NCI-H2171 (cell line): ENCODE measurements around the gene DDC.

ENCODE experiments used
- DNase-seq: peaks from one replicate; lab custom pipeline; 2025; lab: John Stamatoyannopoulos, UW

The DDC gene, protein sequence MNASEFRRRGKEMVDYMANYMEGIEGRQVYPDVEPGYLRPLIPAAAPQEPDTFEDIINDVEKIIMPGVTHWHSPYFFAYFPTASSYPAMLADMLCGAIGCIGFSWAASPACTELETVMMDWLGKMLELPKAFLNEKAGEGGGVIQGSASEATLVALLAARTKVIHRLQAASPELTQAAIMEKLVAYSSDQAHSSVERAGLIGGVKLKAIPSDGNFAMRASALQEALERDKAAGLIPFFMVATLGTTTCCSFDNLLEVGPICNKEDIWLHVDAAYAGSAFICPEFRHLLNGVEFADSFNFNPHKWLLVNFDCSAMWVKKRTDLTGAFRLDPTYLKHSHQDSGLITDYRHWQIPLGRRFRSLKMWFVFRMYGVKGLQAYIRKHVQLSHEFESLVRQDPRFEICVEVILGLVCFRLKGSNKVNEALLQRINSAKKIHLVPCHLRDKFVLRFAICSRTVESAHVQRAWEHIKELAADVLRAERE

DNA sequence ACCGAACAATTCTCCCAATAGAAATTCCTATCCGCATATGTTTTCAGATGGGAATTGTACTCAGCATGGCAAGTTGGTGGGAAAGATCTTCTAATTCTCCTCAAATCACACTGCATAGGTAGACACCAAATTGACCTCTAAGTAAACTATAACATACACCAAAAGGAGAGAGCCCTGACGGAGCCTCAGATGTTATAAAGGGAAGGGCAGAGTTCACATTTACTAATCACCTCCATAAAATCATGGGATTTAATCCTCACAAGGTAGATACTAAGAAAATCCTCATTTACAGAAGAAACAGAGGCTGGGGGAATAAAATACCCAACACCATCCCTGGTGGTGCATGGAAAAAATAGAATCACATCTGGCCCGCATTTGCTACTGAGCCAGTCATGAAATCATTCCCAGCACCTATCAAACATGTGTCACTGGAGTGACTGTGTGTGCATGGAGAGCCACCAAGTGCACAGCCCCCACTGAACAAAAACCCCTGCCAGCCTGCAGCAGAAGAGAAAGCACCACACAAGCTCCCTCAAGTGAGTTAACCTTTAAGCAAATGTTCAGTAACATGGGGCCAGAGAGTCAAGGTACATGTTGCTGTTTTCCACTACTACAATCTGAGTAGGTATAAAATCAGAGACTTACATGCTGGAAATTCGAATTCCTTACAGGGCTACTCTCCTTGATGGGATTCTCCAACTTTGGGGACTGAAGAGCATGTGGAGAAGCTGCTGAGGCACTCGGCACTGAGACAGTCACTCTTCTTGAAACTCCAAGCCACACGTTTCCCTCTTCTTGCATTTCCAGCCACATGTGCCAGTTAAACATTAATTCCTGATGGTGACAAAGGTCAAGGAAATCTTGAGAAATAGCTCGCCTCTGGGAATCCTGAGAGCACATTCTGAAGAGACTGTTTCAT lies at the start of gene DDC:
DDC (minus strand) TSS at position 766 of the 919 bp plus-strand sequence. CDS start 21,320 bp downstream, outside the sequence.
- no peak for DNase-seq

DNA sequence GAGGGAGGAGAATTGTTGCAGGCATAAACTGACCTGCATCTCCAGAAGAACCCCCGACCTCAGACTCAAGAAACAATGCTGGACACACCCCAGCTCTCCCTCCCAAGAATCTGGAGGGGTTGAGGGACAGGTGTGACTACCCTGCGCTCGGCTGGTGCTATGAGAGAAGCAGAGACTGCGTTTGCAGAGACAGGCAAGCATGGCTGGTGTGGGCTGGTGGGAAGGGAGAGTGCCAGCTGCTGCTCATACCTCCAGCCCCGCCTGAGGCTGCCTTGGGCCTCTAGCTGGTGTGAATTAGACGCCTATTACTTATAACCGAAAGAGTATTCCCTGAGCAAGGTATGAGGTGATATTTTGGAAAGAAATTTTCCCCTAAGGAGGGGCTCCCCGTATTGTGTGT lies 48.3 kb upstream of the DDC start:
- no peak for DNase-seq

DNA sequence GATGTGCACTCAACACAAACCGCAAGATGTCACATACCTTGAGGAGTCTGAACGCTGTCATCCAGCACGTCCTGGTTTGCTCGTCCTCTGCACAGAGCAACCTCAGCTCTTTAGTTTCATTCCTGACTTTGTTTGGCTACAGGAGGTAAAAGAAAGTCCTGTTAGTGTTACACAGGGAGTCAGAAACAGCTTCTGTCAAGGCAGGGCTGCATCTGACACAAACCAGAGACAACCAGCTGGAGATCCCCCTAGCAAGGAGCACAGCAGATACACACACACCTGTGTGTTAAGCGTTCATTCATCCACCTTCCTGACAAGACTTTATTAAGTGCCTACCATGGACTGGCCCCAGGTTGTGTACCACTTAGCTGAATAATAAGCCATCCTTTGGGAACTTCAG lies 47.5 kb upstream of the DDC start:
- no peak for DNase-seq

DNA sequence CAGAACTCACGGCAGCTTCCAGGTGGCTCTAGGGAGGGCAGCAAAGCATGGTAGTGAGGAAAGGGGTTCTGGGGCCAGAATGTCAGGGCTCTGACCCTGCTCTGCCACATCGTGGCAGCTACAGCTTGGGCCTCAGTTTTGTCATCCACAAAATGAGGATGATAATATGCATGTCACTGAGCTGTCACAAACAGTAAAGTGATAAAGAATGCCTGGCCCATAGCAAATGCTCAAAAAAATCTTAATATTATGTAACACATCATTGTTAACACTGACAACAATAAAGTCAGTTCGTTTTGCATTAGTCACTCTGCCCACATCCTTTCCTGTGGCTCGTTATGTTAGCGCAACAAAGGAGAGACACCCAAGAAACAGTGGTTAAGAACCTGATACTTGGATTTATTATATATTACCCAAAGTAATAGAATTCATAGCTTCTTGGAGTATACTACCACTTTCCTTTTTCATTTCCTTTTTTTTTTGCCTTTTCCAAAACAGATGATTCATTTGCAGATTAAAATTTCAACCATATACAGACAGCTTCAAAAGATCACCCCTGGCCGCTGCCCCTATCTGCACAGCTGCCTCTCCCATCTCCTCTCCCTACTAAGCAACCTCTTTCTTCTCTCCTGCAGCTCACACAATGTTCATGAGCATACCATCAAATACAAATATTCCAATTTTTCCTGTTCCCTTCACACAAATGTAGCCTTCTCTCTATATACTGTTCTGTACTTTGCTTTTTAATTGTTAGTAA lies 45.5 kb upstream of the DDC start:
- no peak for DNase-seq

DNA sequence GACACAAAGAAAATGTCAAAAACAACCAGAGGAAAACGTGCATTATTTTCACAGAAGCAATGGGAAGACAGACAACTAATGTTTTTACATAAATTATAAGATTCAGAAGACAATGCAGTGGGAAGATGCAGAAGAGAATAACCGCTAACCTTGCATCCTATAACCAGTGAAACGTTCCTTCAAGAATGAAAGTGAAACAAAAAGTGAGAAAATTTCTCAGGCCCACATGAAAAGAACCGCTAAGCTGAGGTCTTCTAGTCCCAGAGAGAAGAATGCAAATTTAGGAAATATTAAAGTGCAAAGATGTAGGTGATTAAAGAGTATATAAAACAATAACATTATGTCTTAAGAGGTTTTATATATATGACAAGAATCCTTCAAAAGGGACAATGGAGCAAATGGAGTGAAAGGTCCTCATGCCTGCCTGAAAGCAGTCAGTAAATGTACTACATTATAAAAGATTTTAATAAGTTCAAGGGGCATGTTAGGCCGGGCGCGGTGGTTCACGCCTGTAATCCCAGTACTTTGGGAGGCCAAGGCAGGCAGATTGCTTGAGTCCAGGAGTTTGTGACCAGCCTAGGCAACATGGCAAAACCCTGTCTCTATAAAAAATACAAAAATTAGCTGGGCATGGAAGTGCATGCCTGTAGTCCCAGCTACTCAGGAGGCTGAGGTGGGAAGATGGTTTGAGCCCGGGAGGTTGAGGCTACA lies 43.1 kb upstream of the DDC start:
- DNase-seq, result no peak

DNA sequence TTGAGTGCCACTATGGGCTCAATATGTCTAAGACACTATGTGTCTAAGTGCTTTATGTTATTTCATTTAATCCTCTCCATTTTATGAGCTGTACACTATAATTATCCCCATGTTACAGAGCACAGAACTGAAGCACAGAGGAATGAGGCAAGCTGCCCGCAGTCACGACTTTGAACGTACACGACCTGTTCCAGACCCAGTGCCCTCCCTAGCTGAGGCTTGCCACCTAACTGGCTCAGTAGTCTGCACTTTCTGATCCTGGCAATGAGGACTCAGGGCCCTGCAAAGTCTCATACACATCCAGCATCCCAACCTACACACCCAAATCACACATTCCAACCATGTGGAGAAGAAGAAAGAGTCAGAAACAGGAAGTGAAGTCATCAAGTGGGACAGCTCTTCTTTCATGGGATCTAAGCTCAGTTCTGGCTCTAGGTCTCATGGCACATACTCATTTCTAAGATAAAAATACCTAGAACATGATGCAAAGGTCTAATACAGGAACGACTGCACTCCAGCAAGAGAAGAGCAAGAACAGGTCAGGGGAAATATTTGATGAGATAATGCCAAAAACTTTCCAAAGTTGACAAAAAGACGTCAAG lies 42.4 kb upstream of the DDC start:
- DNase-seq, result no peak

DNA sequence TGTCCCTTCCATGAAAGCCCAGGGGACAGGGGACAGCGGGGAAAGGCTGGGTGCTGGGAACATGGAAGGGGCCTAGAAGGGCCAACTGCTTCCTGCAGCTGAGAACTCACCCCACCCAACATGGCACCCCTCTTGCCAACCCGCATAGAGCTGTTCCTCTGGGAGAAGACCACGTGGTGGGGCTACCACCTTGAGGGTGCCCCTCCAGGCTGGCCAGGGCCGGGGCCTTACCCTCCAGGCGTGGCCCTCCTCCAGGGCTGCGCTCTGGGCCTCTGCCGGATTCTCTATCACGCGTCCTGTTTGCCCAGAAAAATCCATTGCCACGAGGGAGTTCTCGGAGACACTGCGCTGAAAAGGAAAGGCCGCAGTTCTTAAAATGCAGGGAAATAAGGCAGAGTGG lies 39.9 kb upstream of the DDC start:
- no peak for DNase-seq

DNA sequence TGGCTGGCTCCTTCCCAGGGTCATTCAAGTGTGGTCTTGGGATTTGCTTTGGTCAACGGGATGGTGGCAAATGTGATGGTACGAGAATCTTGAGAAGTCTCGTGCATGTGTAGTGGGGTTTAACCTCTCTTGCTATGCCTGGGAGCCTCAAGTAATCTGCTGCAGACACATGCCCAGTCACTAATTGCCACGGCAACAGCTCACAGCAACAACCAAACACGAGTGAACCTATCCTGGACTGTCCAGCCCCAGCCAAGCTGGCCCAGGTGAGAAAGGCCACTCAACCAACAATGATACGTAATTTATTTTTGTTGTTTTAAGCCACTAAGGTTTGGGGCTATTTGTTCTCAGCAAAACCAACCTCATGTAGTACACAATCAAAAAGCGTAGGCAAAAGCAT lies 38.1 kb upstream of the DDC start:
- no peak for DNase-seq

DNA sequence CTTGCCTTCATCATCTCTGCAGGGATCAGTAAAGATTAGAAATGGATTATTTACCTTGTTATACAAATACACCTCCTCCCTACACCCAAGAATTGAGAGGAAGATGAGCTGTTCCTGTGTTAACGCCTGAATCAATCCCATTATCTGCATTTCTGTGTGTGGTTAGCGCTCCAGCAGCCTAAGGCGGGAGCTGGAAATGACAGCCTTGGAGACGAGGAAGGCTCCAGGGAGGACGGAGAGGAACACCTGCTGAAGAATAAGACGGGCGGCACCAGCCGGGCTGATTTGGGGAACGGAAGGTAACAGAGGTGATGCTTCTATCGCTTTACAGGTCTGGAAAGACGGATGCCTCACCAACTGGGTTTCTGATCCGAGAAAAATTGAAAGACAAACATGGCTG lies 34.2 kb upstream of the DDC start:
- no peak for DNase-seq

DNA sequence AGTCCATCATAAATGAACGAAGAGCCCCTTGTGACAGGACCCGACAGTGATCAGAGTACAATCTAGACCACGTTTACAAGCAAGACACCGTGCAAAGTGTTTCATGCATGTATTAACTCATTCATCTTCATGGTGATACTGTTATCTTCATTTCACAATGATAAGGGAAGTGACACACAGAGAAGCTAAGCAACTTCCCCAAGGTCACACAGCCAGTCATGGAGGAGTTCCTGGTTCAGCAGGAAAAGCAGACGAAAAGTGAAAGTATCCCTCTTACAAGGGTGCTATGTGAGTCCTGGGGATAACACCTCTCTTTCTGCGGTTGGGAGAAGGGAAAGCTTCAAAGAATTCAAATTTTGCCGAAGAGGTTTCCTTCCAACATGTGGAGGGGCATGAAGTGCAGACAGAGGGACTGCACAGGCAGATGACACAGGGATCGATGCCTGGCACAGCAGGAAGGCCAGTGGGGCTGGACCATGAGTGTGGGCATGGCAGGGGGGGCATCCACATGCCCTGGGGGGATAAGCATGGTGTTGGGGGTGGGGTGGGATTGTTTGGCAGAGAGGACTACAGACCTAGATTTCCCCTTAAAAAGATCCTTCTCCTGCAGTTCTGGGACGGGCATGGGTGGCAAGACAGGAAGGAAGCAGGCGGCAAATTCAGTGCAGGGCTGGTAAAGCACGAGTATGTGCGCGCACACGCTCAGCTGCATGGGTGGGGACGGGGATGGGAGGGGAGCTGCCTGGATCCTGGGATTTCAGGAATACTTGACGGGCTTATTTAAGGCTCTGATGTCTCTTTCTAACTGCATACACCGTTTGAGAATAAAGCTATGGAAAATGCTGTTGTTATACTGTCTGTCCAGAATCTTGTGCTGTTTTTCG lies 33.5 kb upstream of the DDC start:
- no peak for DNase-seq

DNA sequence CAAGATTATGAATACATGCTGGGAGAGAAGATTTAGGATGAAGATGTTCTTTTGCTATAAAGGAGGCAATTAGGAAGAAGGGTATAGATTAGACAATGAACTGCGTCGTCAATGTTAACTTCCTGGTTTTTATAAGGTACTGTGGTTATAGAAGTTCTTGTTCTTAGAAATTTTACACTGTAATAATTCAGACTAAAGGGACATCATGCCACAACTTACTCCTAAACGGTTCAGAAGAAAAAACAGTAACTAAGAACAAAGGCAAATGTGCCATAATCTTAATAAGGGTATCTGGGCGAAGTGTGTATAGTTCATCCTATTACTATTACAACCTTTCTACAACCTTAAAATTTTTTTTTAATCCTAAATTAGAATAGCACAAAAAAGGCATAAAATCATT lies 31.3 kb upstream of the DDC start:
- DNase-seq, result no peak

DNA sequence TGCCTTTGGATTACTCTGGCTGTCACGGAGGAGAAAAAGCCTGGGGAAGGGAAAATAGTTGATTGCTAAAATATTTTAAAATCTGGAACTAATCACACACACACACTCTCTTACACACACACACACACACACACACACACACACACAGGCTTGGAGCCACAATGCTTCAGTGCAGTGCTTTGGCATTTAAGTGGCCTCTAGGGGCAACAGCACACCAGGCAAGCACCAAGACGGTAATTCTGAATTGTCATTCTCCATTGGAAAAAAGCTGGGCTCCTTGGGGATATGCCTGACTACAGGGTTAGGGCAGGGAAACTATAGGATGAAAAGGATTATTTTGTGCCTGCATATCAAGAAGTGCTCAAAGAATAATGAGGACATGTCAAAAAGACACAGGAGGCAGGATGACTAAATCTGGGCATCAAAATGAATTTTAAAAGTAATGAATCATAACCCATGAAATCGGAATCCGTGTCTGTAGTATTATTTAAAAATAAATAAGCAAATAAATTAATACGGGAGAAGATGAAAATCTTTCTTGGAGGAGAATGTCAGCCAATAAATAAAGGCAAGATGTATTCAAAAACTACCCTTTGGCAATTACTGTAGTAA lies 30.4 kb upstream of the DDC start:
- peak; percentile 9 for DNase-seq

DNA sequence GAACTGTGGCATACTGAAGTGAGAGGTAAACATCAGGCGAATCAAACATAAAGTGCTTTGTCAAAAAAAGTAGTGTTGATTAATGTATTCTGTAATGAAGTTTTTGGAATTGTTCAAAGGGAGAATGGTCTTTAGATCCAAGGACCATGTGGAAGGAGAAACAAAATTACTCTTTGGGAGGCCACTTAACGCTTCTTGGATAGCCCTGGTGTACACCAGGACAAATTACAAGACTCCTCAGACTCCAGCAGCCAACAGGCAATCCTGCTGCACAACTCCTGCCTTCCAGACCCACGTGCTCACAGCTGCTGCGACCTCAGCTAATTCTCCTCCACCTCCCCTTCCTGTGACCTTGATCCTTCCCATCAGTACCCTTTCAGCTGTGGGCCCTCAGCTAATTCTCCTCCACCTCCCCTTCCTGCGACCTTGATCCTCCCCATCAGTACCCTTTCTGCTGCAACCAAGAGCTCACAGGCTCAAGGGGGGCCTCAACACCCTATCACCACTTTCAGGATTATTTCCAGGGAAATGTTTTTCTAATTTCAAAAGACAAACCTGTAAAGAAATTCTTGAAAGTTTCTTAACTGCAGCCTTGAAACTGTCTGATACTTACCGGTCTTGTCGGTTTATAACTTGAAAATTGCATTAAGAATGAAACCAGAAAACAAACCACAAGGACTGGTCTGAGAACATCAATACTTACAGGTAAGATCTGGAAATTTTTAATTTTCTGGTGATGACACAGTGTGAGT lies 29.7 kb upstream of the DDC start:
- DNase-seq, result no peak

DNA sequence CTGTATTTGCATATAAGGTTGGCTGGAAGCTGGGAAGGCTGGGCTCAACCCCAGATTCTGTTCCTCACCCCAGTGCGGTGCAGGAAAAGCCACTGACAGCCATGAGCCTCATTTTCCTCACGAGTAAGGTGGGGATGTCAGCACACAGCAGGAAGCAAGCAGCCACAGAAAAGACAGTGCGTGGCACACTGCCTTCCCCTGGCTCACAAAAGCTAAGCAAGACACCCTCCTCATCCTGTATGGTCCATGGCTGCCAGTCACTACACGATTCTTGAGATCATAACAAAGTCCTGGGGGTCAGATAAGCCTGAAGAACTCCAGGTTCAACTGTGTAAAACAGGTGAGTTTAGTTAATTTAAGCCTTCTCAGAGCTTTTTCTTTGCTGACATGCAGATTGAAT lies 28.9 kb upstream of the DDC start:
- no peak for DNase-seq

DNA sequence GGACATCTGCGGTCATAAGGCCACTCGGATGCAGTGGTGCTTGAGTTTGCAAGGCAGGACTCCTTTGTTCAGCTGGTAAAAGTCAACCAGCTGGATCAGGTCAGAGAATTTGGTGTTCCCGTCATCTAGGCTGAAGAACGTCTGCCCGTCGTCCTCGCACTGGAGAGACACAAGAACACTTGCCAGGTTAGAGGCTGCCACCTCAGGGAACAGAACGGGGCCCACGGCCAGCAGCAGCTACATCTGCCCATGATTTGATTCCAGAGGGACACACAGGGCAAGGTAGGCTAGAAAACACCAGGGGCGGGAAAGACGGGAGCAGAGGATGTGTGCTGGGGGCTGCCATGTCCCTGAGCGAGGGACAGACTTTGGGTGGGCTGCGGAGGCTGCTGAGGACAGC lies 27.7 kb upstream of the DDC start:
- no peak for DNase-seq

DNA sequence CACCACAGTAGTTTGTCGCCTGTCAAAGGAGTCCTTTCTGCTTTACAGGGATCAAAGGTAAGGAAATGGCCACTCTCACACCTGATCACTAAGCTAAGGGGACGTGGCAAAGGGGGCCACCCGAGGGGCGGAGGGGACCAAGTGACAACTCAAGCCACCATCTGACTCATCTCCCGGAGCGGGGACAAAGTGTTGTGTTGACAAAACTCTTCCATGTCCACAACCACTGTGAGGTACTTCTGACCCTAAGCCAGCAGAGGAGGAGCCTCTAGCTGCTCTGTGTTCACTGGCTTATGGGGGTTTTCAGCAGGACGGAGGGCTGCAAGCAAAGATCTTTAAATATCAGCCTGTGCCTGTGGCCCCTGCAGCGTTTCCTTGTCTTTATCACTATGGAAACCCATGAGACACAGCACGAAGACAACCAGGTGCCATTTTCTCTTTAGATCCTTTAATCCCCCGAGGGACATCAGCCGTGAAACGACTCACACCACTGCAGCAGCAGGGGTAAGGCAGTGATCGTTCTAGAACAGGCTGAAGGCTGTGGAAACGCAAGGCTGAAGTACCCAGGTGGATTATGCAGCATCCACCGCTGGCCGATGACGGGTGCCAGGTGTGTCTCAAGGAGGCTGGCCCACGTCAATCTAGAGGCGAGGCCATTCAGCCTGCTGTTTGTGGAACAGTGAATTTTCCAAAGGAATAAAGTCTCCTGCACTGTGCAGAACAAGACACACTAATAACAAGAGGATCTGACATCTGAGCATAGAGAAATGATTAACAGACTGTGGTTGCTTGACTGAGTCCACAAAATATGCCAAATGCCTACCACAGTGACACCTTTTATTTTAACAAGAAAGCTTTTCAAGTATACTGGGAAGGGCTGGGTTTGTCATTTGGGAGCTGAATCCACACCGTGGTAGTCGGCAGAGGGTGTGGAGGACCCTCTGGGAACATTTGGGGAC lies 26.6 kb upstream of the DDC start:
- DNase-seq, result peak; percentile 18

DNA sequence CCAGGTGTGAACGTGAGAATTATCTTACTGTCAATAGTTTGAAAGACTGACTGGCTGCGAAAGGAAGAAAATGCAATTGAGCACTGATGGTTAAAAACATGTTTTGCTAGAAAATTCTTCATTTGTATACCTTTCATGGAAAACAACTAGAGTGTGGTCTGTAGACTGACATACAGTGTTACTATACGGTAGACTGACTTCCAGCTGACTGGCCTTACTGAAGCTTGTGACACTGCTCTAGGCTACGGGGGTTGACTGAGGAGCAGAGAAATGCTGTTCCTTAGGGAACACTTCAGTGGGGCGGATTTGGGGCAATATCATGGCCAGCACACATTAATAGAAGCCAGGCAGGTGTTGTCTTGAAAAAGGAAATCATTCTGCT lies 25.9 kb upstream of the DDC start:
- DNase-seq, result no peak

DNA sequence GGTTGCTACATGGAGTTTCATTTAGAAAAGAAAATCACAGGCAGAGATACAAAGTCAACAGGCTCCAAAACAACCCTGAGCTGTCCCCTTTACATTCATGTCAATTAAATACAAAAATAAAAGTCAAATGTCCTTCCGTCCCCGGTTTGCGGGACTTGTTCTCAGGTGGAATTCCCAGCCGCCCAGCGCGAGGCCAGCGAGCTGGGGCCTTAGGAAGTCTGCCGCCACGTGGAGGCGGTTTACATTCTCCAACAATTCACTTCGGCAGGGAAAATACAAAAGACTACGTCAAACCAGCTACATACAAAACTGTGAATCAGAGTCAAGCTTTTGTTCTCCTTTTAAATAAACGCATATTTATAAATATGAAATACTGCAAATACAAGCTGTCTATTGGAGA lies 25.3 kb upstream of the DDC start:
- DNase-seq, result no peak
